ENCODE data around the gene CCDC88A.
"Not testable (repeated sequence)": the region's sequence is repeated elsewhere in the genome, so short reads cannot be mapped to it uniquely, and the experiment has no call there.

Gene CCDC88A

GRCh38 chr2:55371376-55371775 is 48.3 kb downstream of the CCDC88A start:
- DNase-seq (ENCODE audit: low spot score), result no peak

GRCh38 chr2:55370208-55370607 is 49.4 kb downstream of the CCDC88A start:
- no peak for DNase-seq (ENCODE audit: low spot score)

GRCh38 chr2:55365303-55365702 is 54.4 kb downstream of the CCDC88A start:
- DNase-seq (ENCODE audit: low spot score), result no peak

- no peak for DNase-seq (ENCODE audit: low spot score)
Observed at GRCh38 chr2:55364189-55365055, 55.2 kb downstream of the CCDC88A start.

GRCh38 chr2:55363636-55364035 is 56.0 kb downstream of the CCDC88A start:
- DNase-seq (ENCODE audit: low spot score), result no peak

- DNase-seq (ENCODE audit: low spot score), result no peak
Observed at GRCh38 chr2:55361465-55362189, 58.0 kb downstream of the CCDC88A start.

GRCh38 chr2:55358451-55358850 is 61.2 kb downstream of the CCDC88A start:
- DNase-seq (ENCODE audit: low spot score), result no peak

GRCh38 chr2:55357927-55358326 is 61.7 kb downstream of the CCDC88A start:
- DNase-seq (ENCODE audit: low spot score), result no peak

GRCh38 chr2:55357164-55357563 is 62.5 kb downstream of the CCDC88A start:
- DNase-seq (ENCODE audit: low spot score), result no peak

GRCh38 chr2:55356136-55356535 is 63.5 kb downstream of the CCDC88A start:
- not testable (repeated sequence) for DNase-seq (ENCODE audit: low spot score)

- no peak for DNase-seq (ENCODE audit: low spot score)
Observed at GRCh38 chr2:55355451-55355850, 64.2 kb downstream of the CCDC88A start.

GRCh38 chr2:55351672-55352071 is 68.0 kb downstream of the CCDC88A start:
- no peak for DNase-seq (ENCODE audit: low spot score)

- DNase-seq (ENCODE audit: low spot score), result no peak
Observed at GRCh38 chr2:55345064-55345463, 74.6 kb downstream of the CCDC88A start.

GRCh38 chr2:55338268-55338667 is 81.4 kb downstream of the CCDC88A start:
- no peak for DNase-seq (ENCODE audit: low spot score)

- no peak for DNase-seq (ENCODE audit: low spot score)
Observed at GRCh38 chr2:55334728-55335127, 84.9 kb downstream of the CCDC88A start.

- DNase-seq (ENCODE audit: low spot score), result no peak
Observed at GRCh38 chr2:55330541-55331297, 88.9 kb downstream of the CCDC88A start.

GRCh38 chr2:55327470-55328230 is 92.0 kb downstream of the CCDC88A start:
- DNase-seq (ENCODE audit: low spot score), result no peak

GRCh38 chr2:55314985-55315384 is 104.7 kb downstream of the CCDC88A start:
- DNase-seq (ENCODE audit: low spot score), result no peak

- DNase-seq (ENCODE audit: low spot score), result no peak
Observed at GRCh38 chr2:55311444-55311870, 108.2 kb downstream of the CCDC88A start.

- DNase-seq (ENCODE audit: low spot score), result no peak
Observed at GRCh38 chr2:55309446-55309845, 110.2 kb downstream of the CCDC88A start.

GRCh38 chr2:55302241-55302640 is 117.4 kb downstream of the CCDC88A start:
- no peak for DNase-seq (ENCODE audit: low spot score)

- no peak for DNase-seq (ENCODE audit: low spot score)
Observed at GRCh38 chr2:55301277-55301676, 118.4 kb downstream of the CCDC88A start.

Data from hematopoietic multipotent progenitor cell treated with erythropoietin and hydrocortisone succinate and interleukin-3 and kit ligand, for 15 days (in vitro differentiated cells).